Cardiac atrium fibroblast (primary cell): ENCODE measurements around the gene LINGO1. TPM values are rescaled to one million over a fixed set of nuclear protein-coding genes. Genes with fewer than 3 reads are reported as not detected.

Source experiments
- total RNA-seq: library from RNA; depleted of rRNA; stranded (reverse); fragments of >200 nt; gene quantifications from 2 replicates; pipeline ENCODE4 v1.2.3, GENCODE V29; 2015

LINGO1 gene
- total RNA-seq: 0.32 and 2.7 TPM in 2 replicates

GRCh38 chr15:77632534-77633133, at the start of gene LINGO1:
LINGO1 (minus strand) TSS chr15:77632912; CDS start chr15:77632315, 597 bp downstream.

Other genes with a start within 250 kb of the LINGO1 start
- gene PEAK1, start 212.8 kb downstream of the LINGO1 start, total RNA-seq: 35.4 and 59.9 TPM in 2 replicates
- gene HMG20A, start 212.0 kb downstream of the LINGO1 start, total RNA-seq: 23.2 and 24.9 TPM in 2 replicates